Thyroid gland (tissue), 4 donors: ENCODE data around the gene CACNA1H.

ENCODE experiments used
- POLR2A ChIP-seq, 2 donors: fragments of 450-650 bp; IDR thresholded peaks; one replicate each; pipeline ENCODE4 v1.6.1; 2017; ENCODE audit warnings: antibody characterized with exemption in 2 of 2, mild to moderate bottlenecking in 2 of 2, moderate library complexity in 1 of 2
- TF ChIP-seq, protein P1 (sequence below), 6 experiments: fragments of 200-600 bp in 3 of 6; fragments of 450-650 bp in 3 of 6; sonication (generic) in 3 of 6; IDR thresholded peaks; one replicate each; pipeline ENCODE4 v1.5.1; 2016 to 2019; ENCODE audit warnings: antibody characterized with exemption in 6 of 6, mild to moderate bottlenecking in 2 of 6, inconsistent platforms in 1 of 6, moderate library complexity in 1 of 6

DNA sequence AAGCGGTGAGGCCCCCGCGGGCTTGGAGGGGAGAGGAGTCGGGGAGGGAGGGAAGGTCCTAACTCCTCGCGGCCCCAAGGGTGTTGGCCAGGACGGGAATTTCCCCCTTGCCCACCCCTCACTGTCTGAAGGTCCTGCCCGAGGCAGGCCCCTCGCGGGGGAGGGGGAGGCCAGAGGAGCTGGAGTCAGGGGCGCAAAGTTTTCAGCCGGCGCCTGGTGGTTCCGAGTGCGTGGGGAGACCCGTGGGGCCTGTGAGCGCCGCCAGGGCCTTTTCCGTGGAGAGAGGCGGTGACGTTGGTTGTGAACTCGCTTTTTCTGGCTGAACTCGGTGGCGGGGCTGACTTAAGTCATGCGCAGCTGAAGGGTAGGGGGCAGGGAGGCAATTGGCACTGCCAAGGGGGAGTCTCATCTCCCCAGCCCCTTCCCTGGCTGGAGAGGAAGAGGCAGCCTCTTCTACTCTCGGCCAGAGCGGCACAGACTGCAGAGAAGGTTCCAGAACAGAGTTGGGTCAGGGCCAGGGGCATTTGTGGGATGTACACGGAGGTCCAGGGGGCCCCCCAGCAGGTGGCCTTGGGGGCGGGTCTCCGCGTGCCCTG is 1.5 kb downstream of the CACNA1H start:
- TF ChIP-seq, protein P1, sequence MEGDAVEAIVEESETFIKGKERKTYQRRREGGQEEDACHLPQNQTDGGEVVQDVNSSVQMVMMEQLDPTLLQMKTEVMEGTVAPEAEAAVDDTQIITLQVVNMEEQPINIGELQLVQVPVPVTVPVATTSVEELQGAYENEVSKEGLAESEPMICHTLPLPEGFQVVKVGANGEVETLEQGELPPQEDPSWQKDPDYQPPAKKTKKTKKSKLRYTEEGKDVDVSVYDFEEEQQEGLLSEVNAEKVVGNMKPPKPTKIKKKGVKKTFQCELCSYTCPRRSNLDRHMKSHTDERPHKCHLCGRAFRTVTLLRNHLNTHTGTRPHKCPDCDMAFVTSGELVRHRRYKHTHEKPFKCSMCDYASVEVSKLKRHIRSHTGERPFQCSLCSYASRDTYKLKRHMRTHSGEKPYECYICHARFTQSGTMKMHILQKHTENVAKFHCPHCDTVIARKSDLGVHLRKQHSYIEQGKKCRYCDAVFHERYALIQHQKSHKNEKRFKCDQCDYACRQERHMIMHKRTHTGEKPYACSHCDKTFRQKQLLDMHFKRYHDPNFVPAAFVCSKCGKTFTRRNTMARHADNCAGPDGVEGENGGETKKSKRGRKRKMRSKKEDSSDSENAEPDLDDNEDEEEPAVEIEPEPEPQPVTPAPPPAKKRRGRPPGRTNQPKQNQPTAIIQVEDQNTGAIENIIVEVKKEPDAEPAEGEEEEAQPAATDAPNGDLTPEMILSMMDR (IDR thresholded peaks at IDR 0.05): no peak
- TF ChIP-seq POLR2A (IDR thresholded peaks at IDR 0.05): no peak
